SK-N-SH (cell line): ENCODE measurements around the gene RFLNA. TPM values are rescaled to one million over a fixed set of nuclear protein-coding genes. Genes with fewer than 3 reads are reported as not detected.
A peak's percentile ranks its signal among the peaks of the same experiment; 100 is the strongest.

Experiments
- CTCF ChIA-PET: fragments of 300-600, 350-600 bp; formaldehyde crosslinking; extraction: SDS; loops from one replicate; lab custom pipeline; 2021; lab: Yijun Ruan, JAX
- POLR2A ChIA-PET: fragments of 350-600 bp; sonication (Branson Sonifier 250); formaldehyde crosslinking; extraction: SDS; loops from one replicate; lab custom pipeline; 2020; ENCODE audit warnings: antibody characterized with exemption, inconsistent platforms; lab: Yijun Ruan, JAX
- DNase-seq: peaks from one replicate; pipeline ENCODE4 v3.0.0; 2012
- H2AFZ ChIP-seq: fragments of 200-600 bp; sonication (generic); 2 replicates; pipeline ENCODE4 v1.8.1; 2016; ENCODE audit warnings: antibody characterized with exemption, mild to moderate bottlenecking, low read depth
- H3F3A ChIP-seq: fragments of 200-600 bp; sonication (generic); replicated peaks from 2 replicates; pipeline ENCODE3; 2016; ENCODE audit warnings: antibody characterized with exemption, mild to moderate bottlenecking; ENCODE audit not compliant: insufficient read depth
- H3K27ac ChIP-seq, 2 experiments: fragments of 200-500 bp in 1 of 2; fragments of 200-600 bp in 1 of 2; sonication (Bioruptor generic) in 1 of 2; sonication (generic), shearing (Covaris generic) in 1 of 2; 2 replicates each; pipeline versions ENCODE4 v1.5.1 to v1.6.1; 2014 to 2016; ENCODE audit warnings: low read depth in 2 of 2, inconsistent platforms in 1 of 2, low read length in 1 of 2, mild to moderate bottlenecking in 1 of 2, mixed read lengths in 1 of 2
- H3K27me3 ChIP-seq: fragments of 200-600 bp; sonication (generic), shearing (Covaris generic); 2 replicates; pipeline ENCODE4 v1.6.1; 2016; ENCODE audit warnings: mixed run types; ENCODE audit not compliant: insufficient read depth
- H3K36me3 ChIP-seq, 2 experiments: fragments of 200-500 bp in 1 of 2; fragments of 200-600 bp in 1 of 2; sonication (Bioruptor generic) in 1 of 2; sonication (generic) in 1 of 2; replicated peaks in 1 of 2; 2 replicates each; pipeline versions ENCODE3 to v1.5.1; 2014 to 2016; ENCODE audit warnings: low read length in 1 of 2, mild to moderate bottlenecking in 1 of 2; ENCODE audit not compliant: insufficient read depth in 2 of 2, control insufficient read depth in 1 of 2
- H3K4me1 ChIP-seq, 2 experiments: fragments of 200-500 bp in 1 of 2; fragments of 200-600 bp in 1 of 2; sonication (Bioruptor generic) in 1 of 2; sonication (generic), shearing (Covaris generic) in 1 of 2; 2 replicates each; pipeline versions ENCODE4 v1.5.1 to v1.6.1; 2014 to 2016; ENCODE audit warnings: low read depth in 1 of 2, low read length in 1 of 2, mixed run types in 1 of 2; ENCODE audit not compliant: insufficient read depth in 2 of 2, control insufficient read depth in 1 of 2
- H3K4me2 ChIP-seq: fragments of 200-600 bp; sonication (generic), shearing (Covaris generic); 2 replicates; pipeline ENCODE4 v1.6.1; 2017; ENCODE audit warnings: mixed run types
- H3K4me3 ChIP-seq, 2 experiments: fragments of 200-500 bp in 1 of 2; fragments of 200-600 bp in 1 of 2; sonication (Bioruptor generic) in 1 of 2; sonication (generic), shearing (Covaris generic) in 1 of 2; 2 replicates each; pipeline versions ENCODE4 v1.5.1 to v1.8.1; 2014 to 2016; ENCODE audit warnings: low read depth in 2 of 2, inconsistent platforms in 1 of 2, low read length in 1 of 2, mild to moderate bottlenecking in 1 of 2, mixed read lengths in 1 of 2, moderate library complexity in 1 of 2
- H3K79me2 ChIP-seq: fragments of 200-600 bp; sonication (generic); 2 replicates; pipeline ENCODE4 v1.8.1; 2017; ENCODE audit warnings: mild to moderate bottlenecking; ENCODE audit not compliant: insufficient read depth
- H3K9ac ChIP-seq: fragments of 200-600 bp; sonication (generic); 2 replicates; pipeline ENCODE4 v1.6.1; 2017; ENCODE audit warnings: mixed run types
- H3K9me2 ChIP-seq: fragments of 200-600 bp; sonication (generic); 2 replicates; pipeline ENCODE4 v1.6.1; 2017; ENCODE audit warnings: mixed run types
- H3K9me3 ChIP-seq: fragments of 200-600 bp; sonication (generic); 2 replicates; pipeline ENCODE4 v1.6.1; 2017; ENCODE audit warnings: mixed run types, mild to moderate bottlenecking, moderate library complexity
- H4K20me1 ChIP-seq: fragments of 200-600 bp; sonication (generic); 2 replicates; pipeline ENCODE4 v1.6.1; 2017; ENCODE audit warnings: mild to moderate bottlenecking, mixed run types; ENCODE audit not compliant: insufficient read depth
- ELF1 ChIP-seq: IDR thresholded peaks from 2 replicates; pipeline ENCODE4 v1.4.0; 2012
- FOSL2 ChIP-seq: IDR thresholded peaks from 2 replicates; pipeline ENCODE4 v1.4.0; 2012; ENCODE audit warnings: low read depth, mild to moderate bottlenecking, moderate library complexity, borderline replicate concordance
- FOXJ3 ChIP-seq: sonication (generic); formaldehyde crosslinking; IDR thresholded peaks from 2 replicates; pipeline ENCODE4 v1.5.1; 2020; ENCODE audit warnings: mild to moderate bottlenecking, missing genetic modification reagents
- GATA2 ChIP-seq: sonication (generic); formaldehyde crosslinking; IDR thresholded peaks from 2 replicates; pipeline ENCODE4 v1.5.0; 2020; ENCODE audit warnings: mild to moderate bottlenecking, missing genetic modification reagents
- JUND ChIP-seq: IDR thresholded peaks from 2 replicates; pipeline ENCODE4 v1.4.0; 2012
- MEF2A ChIP-seq: IDR thresholded peaks from 2 replicates; pipeline ENCODE4 v1.4.0; 2012; ENCODE audit warnings: low read depth, borderline replicate concordance
- NFIC ChIP-seq: IDR thresholded peaks from 2 replicates; pipeline ENCODE4 v1.4.0; 2012; ENCODE audit warnings: borderline replicate concordance
- NRF1 ChIP-seq: IDR thresholded peaks from 2 replicates; pipeline ENCODE4 v1.6.1; 2012; ENCODE audit warnings: low read depth, mild to moderate bottlenecking, low read length
- RAD21 ChIP-seq: IDR thresholded peaks from 2 replicates; pipeline ENCODE4 v1.6.1; 2012; ENCODE audit warnings: mild to moderate bottlenecking, low read length
- RCOR1 ChIP-seq: fragments of 150-350 bp; IDR thresholded peaks from 2 replicates; pipeline ENCODE4 v1.6.1; 2017; ENCODE audit warnings: antibody characterized with exemption, low read length
- SIN3A ChIP-seq: IDR thresholded peaks from 2 replicates; pipeline ENCODE4 v1.6.1; 2012; ENCODE audit warnings: low read depth, mild to moderate bottlenecking, low read length, moderate library complexity, borderline replicate concordance
- WGBS: methylation state at CpG from one replicate; pipeline ENCODE4 v1.1.6; 2017; ENCODE audit warnings: low lambda C conversion rate; 5-methylcytosine and 5-hydroxymethylcytosine counted together
- polyA plus RNA-seq, 3 experiments: library from polyadenylated mRNA; depleted of rRNA; stranded (reverse); fragments of >200 nt; gene quantifications; 2 replicates each; pipeline ENCODE4 v1.2.3, GENCODE V29; 2012
- TF ChIP-seq, protein P1 (sequence below): fragments of 200-600 bp; sonication (generic); IDR thresholded peaks from 2 replicates; pipeline ENCODE4 v1.6.1; 2017; ENCODE audit warnings: antibody characterized with exemption, mild to moderate bottlenecking, moderate library complexity
- TF ChIP-seq, protein P2 (sequence below): IDR thresholded peaks from 2 replicates; pipeline ENCODE4 v1.4.0; 2012; ENCODE audit warnings: low read depth, borderline replicate concordance
- TF ChIP-seq, protein P3 (sequence below): IDR thresholded peaks from 2 replicates; pipeline ENCODE4 v1.4.0; 2012; ENCODE audit warnings: low read depth

The RFLNA gene
- polyA plus RNA-seq, 1 of the 3 experiments (the other 2 are of a cell fraction) = 0.10 TPM

DNA sequence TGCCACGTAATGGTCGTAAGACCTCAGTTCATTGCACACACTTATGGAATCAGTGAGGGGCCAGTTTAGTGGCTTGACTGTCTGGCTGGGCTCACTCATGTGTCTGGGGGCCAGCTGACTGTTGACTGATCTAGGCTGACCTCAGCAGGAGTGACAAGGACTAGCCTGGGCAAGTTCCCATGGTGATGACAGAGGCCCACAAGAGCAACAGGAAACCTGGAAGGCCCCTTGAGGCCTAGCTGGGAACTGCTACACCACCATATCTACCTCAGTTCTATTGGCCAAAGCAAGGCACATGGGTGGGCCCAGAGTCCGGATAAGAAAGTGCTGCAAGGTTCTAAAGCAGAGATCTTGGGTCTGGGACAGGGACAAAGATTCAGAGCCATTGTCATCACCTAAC is 21.3 kb upstream of the RFLNA start:
- H3K9me3 ChIP-seq = no peaks in the 10 kb centered on the region
- H3K4me3 ChIP-seq = no peak overlapping the region
- no peak overlapping the region for H3K9ac ChIP-seq
- CTCF ChIA-PET = interaction anchor here (0.6 to 1.1 kb wide), 5 partner anchors 9 to 89 kb away, joined by 3 to 5 read pairs (median 3); no protein-coding TSS in a partner anchor
- no peaks in the 10 kb centered on the region for H3K36me3 ChIP-seq
- POLR2A ChIA-PET = no interaction called here
- H3K4me2 ChIP-seq = no peak overlapping the region
- DNase-seq = peak; percentile 59
- no peak overlapping the region for H3K27ac ChIP-seq
- no peaks in the 10 kb centered on the region for H3K79me2 ChIP-seq
- WGBS = 94% methylated on average over 3 of the region's 3 CpGs
- H3F3A ChIP-seq = no peaks in the 10 kb centered on the region
- no peaks in the 10 kb centered on the region for H4K20me1 ChIP-seq
- H3K27me3 ChIP-seq = no peaks in the 10 kb centered on the region
- H3K9me2 ChIP-seq = no peaks in the 10 kb centered on the region
- no peak overlapping the region for H2AFZ ChIP-seq
- TF ChIP-seq, protein P1, sequence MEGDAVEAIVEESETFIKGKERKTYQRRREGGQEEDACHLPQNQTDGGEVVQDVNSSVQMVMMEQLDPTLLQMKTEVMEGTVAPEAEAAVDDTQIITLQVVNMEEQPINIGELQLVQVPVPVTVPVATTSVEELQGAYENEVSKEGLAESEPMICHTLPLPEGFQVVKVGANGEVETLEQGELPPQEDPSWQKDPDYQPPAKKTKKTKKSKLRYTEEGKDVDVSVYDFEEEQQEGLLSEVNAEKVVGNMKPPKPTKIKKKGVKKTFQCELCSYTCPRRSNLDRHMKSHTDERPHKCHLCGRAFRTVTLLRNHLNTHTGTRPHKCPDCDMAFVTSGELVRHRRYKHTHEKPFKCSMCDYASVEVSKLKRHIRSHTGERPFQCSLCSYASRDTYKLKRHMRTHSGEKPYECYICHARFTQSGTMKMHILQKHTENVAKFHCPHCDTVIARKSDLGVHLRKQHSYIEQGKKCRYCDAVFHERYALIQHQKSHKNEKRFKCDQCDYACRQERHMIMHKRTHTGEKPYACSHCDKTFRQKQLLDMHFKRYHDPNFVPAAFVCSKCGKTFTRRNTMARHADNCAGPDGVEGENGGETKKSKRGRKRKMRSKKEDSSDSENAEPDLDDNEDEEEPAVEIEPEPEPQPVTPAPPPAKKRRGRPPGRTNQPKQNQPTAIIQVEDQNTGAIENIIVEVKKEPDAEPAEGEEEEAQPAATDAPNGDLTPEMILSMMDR = peak; percentile 25; the same call in 1 of the 2 replicates
- TF ChIP-seq ELF1 (no peak), FOXJ3 (no peak)
- H3K4me1 ChIP-seq = no peaks in the 10 kb centered on the region; a peak in 1 of 4 replicates

DNA sequence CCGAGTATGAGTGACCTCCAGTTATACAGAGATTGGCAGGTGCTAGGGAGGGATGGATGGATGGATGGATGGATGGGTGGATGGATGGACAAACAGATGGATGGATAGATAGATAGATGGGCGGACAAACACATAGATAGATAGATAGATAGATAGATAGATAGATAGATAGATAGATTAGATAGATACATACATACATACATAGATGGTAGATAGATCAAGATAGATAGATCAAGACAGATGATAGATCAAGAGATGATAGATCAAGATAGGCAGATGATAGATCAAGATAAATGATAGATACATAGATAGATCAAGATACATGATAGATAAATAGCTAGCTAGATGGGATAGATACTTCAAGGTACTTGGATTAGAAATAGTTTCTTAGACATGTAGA is 18.6 kb upstream of the RFLNA start:
- no peaks in the 10 kb centered on the region for H3K9me2 ChIP-seq
- H3F3A ChIP-seq = no peaks in the 10 kb centered on the region
- ChIA-PET POLR2A (no interaction called here), CTCF (interaction anchor here (1.0 kb wide), 1 partner anchor 11 kb away, joined by 3 read pairs; no protein-coding TSS in a partner anchor)
- no peaks in the 10 kb centered on the region for H3K9me3 ChIP-seq
- no peak overlapping the region for H3K4me3 ChIP-seq
- DNase-seq = no peak
- no peak for TF ChIP-seq ELF1
- no peak for TF ChIP-seq FOXJ3
- TF ChIP-seq FOSL2 = no peak
- TF ChIP-seq SIN3A = no peak
- TF ChIP-seq RCOR1 = no peak
- TF ChIP-seq RAD21 = no peak
- H3K36me3 ChIP-seq = no peaks in the 10 kb centered on the region
- no peaks in the 10 kb centered on the region for H3K79me2 ChIP-seq
- no peaks in the 10 kb centered on the region for H4K20me1 ChIP-seq
- WGBS = 56% methylated on average over 2 of the region's 2 CpGs
- H3K4me1 ChIP-seq = no peaks in the 10 kb centered on the region; a peak in 1 of 4 replicates
- H3K27ac ChIP-seq = no peak overlapping the region
- no peaks in the 10 kb centered on the region for H3K27me3 ChIP-seq
- no peak overlapping the region for H3K4me2 ChIP-seq
- H3K9ac ChIP-seq = no peak overlapping the region
- H2AFZ ChIP-seq = no peak overlapping the region

DNA sequence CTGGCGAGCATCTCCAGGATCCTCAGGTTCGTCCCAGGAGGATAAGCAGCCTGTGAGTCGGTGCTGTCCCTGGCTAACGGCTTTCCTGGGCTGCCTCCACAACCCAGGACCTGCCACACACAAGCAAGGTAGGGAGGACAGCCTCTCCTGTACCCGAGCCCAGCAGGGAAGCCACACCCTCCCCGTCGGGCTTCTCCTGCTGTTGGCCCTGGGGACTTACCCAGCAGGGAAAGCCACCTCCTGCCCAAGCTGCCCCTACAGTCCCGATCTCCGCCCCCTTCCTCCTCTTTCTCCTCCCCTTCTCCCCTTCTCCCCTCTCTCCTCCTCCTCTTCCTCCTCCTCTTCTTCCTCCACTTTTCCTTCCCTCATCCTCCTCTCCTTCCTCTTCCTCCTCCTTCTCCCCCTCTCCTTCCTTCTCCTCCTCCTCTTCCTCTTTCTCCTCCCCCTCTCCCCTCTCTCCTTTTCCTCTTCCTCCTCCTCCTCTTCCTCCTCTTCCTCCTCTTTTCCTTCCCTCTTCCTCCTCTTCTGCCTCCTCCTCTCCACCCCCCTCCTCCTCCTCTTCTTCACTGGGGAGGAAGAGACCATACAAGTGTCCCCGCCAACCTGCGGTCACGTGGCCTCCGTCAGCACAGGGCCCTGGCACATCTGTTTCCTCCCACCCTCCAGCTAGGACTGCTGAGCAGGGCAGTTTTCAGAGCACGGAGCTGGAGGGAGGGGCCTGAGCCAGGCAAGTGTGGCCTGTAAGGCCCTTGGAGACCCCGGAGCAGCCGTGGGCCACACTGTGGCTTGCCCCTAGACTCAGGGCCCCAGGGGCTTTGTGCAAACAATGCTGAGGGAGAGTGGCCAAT is 17.3 kb upstream of the RFLNA start:
- Histone ChIP-seq H3F3A (no peaks in the 10 kb centered on the region), H3K27ac (no peak overlapping the region), H3K9me2 (no peaks in the 10 kb centered on the region), H4K20me1 (no peaks in the 10 kb centered on the region), H3K27me3 (no peaks in the 10 kb centered on the region; the same call in 1 of the 2 replicates), H3K4me1 (no peaks in the 10 kb centered on the region; a peak in 1 of 4 replicates), H3K9me3 (no peaks in the 10 kb centered on the region), H2AFZ (no peak overlapping the region), H3K4me3 (no peak overlapping the region), H3K36me3 (no peaks in the 10 kb centered on the region), H3K79me2 (no peaks in the 10 kb centered on the region), H3K9ac (no peak overlapping the region), H3K4me2 (no peak overlapping the region)
- 58% methylated on average over 11 of the region's 16 CpGs for WGBS
- CTCF ChIA-PET = interaction anchor here (0.6 to 1.5 kb wide), 3 partner anchors 14 to 224 kb away, joined by 3 read pairs; no protein-coding TSS in a partner anchor
- POLR2A ChIA-PET = no interaction called here
- TF ChIP-seq JUND (no peak), RCOR1 (no peak), NRF1 (no peak), NFIC (no peak), FOSL2 (no peak), MEF2A (no peak), GATA2 (CRISPR knock-in tag) (no peak)
- TF ChIP-seq, protein P1 = no peak
- TF ChIP-seq, protein P2, sequence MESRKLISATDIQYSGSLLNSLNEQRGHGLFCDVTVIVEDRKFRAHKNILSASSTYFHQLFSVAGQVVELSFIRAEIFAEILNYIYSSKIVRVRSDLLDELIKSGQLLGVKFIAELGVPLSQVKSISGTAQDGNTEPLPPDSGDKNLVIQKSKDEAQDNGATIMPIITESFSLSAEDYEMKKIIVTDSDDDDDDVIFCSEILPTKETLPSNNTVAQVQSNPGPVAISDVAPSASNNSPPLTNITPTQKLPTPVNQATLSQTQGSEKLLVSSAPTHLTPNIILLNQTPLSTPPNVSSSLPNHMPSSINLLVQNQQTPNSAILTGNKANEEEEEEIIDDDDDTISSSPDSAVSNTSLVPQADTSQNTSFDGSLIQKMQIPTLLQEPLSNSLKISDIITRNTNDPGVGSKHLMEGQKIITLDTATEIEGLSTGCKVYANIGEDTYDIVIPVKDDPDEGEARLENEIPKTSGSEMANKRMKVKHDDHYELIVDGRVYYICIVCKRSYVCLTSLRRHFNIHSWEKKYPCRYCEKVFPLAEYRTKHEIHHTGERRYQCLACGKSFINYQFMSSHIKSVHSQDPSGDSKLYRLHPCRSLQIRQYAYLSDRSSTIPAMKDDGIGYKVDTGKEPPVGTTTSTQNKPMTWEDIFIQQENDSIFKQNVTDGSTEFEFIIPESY = no peak
- TF ChIP-seq, protein P3, sequence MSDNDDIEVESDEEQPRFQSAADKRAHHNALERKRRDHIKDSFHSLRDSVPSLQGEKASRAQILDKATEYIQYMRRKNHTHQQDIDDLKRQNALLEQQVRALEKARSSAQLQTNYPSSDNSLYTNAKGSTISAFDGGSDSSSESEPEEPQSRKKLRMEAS = no peak
- peak; percentile 44 for DNase-seq
